GM12892 (cell line): ENCODE data around the gene TBXA2R.

ENCODE experiments used
- DNase-seq: peaks from one replicate; pipeline ENCODE4 v3.0.0; 2011; ENCODE audit not compliant: insufficient read length
- FAIRE-seq: peaks from 2 replicates; lab custom pipeline; 2011; peaks lifted over from hg19 to GRCh38; lab: Jason Lieb, UNC
- POLR2A ChIP-seq: IDR thresholded peaks from 2 replicates; pipeline ENCODE4 v1.6.1; 2011; ENCODE audit warnings: low read depth, low read length, control low read depth
- POLR2AphosphoS5 ChIP-seq: IDR thresholded peaks from 2 replicates; pipeline ENCODE4 v1.6.1; 2011; ENCODE audit warnings: low read depth, low read length, control low read depth
- TAF1 ChIP-seq: IDR thresholded peaks from 2 replicates; pipeline ENCODE4 v1.6.1; 2011; ENCODE audit warnings: low read depth, mild to moderate bottlenecking, control low read depth, low read length, borderline replicate concordance

The TBXA2R gene

GRCh38 chr19:3617463-3617862 is 10.8 kb upstream of the TBXA2R start:
- FAIRE-seq (no peak), DNase-seq (no peak)
- TF ChIP-seq POLR2A (no peak), POLR2AphosphoS5 (no peak), TAF1 (no peak)

- DNase-seq (no peak), FAIRE-seq (no peak)
- TF ChIP-seq TAF1 (no peak), POLR2A (no peak), POLR2AphosphoS5 (no peak)
Measured at GRCh38 chr19:3615524-3616135, 9.0 kb upstream of the TBXA2R start.

- TF ChIP-seq TAF1 (no peak), POLR2AphosphoS5 (no peak), POLR2A (no peak)
- no peak for FAIRE-seq
- no peak for DNase-seq
Measured at GRCh38 chr19:3614858-3615505, 8.3 kb upstream of the TBXA2R start.

GRCh38 chr19:3613818-3614661 is 7.4 kb upstream of the TBXA2R start:
- FAIRE-seq (no peak), DNase-seq (no peak)
- no peak for TF ChIP-seq POLR2A
- TF ChIP-seq POLR2AphosphoS5 = no peak
- TF ChIP-seq TAF1 = no peak

GRCh38 chr19:3612901-3613741 is 6.4 kb upstream of the TBXA2R start:
- FAIRE-seq (no peak), DNase-seq (no peak)
- no peak for TF ChIP-seq TAF1
- TF ChIP-seq POLR2AphosphoS5 = no peak
- no peak for TF ChIP-seq POLR2A

GRCh38 chr19:3612330-3612729 is 5.7 kb upstream of the TBXA2R start:
- DNase-seq (no peak), FAIRE-seq (no peak)

GRCh38 chr19:3611841-3612240 is 5.2 kb upstream of the TBXA2R start:
- FAIRE-seq = no peak
- DNase-seq = no peak
- no peak for TF ChIP-seq POLR2AphosphoS5
- no peak for TF ChIP-seq TAF1
- TF ChIP-seq POLR2A = no peak

More at GRCh38 chr19:3612330-3612729, 5.7 kb upstream of the TBXA2R start:
- TF ChIP-seq POLR2AphosphoS5 (no peak), POLR2A (no peak), TAF1 (no peak)

- TF ChIP-seq POLR2A (no peak), TAF1 (no peak), POLR2AphosphoS5 (no peak)
- DNase-seq (no peak), FAIRE-seq (no peak)
Measured at GRCh38 chr19:3610745-3611717, 4.4 kb upstream of the TBXA2R start.

- DNase-seq (no peak), FAIRE-seq (no peak)
- TF ChIP-seq POLR2A (no peak), POLR2AphosphoS5 (peak; percentile 42), TAF1 (no peak)
Measured at GRCh38 chr19:3609779-3610719, 3.4 kb upstream of the TBXA2R start.
